HCT116 (cell line): ENCODE measurements around the gene NEK9. TPM values are rescaled to one million over a fixed set of nuclear protein-coding genes. Genes with fewer than 3 reads are reported as not detected.

Source experiments
- ATAC-seq: fragments of 200-7000 bp; cut with Tn5 transposase; 2 replicates; pipeline ENCODE4 v1.9.1; 2020; ENCODE audit warnings: mild to moderate bottlenecking, moderate library complexity
- BruUV-seq: library from RNA; stranded (reverse); fragments of 400-500 nt; replicated peaks from 2 replicates; lab custom pipeline; 2021; lab: Mats Ljungman, UMichigan
- CTCF ChIA-PET: fragments of 300-600 bp; sonication (Branson Sonifier 250); formaldehyde crosslinking; loops from one replicate; lab custom pipeline; 2021; ENCODE audit warnings: antibody characterized with exemption; lab: Charles Lee
- POLR2A ChIA-PET: fragments of 300-600, 350-600 bp; sonication (Branson Sonifier 250); formaldehyde crosslinking; loops from one replicate; lab custom pipeline; 2021; ENCODE audit warnings: antibody characterized with exemption; lab: Charles Lee
- RAD21 ChIA-PET, 2 experiments: fragments of 300-600 bp; sonication (Branson Sonifier 250); formaldehyde crosslinking; loops; one replicate each; lab custom pipeline; 2023; ENCODE audit warnings: low total read pairs in 2 of 2; ENCODE audit not compliant: uncharacterized antibody in 2 of 2, unreplicated experiment in 2 of 2, low non-redundant PET in 1 of 2; lab: Charles Lee
- DNase-seq: peaks from one replicate; pipeline ENCODE4 v3.0.0-alpha.2; 2010; ENCODE audit warnings: low read depth, low spot score
- H2AFZ ChIP-seq: fragments of 200-600 bp; shearing (Covaris generic), sonication (generic); 2 replicates; pipeline ENCODE4 v1.6.1; 2017; ENCODE audit warnings: low read depth, mixed run types, mixed read lengths, antibody characterized with exemption, low read length; ENCODE audit not compliant: poor library complexity, severe bottlenecking
- H3K27ac ChIP-seq: 2 replicates; pipeline ENCODE4 v1.5.1; 2012; ENCODE audit warnings: low read depth, low read length
- H3K27me3 ChIP-seq: fragments of 200-600 bp; sonication (generic); 2 replicates; pipeline ENCODE4 v1.6.1; 2016; ENCODE audit warnings: mixed run types, low read length, mixed read lengths; ENCODE audit not compliant: insufficient read depth
- H3K36me3 ChIP-seq, 2 experiments: fragments of 200-500 bp in 1 of 2; fragments of 200-600 bp in 1 of 2; sonication (Bioruptor generic) in 1 of 2; sonication (generic) in 1 of 2; 2 replicates each; pipeline versions ENCODE4 v1.5.1 to v1.6.1; 2014 to 2016; ENCODE audit warnings: low read length in 2 of 2, inconsistent platforms in 1 of 2, mixed read lengths in 1 of 2, mixed run types in 1 of 2; ENCODE audit not compliant: insufficient read depth in 2 of 2, control insufficient read depth in 1 of 2
- H3K4me1 ChIP-seq, 2 experiments: fragments of 200-600 bp in 1 of 2; sonication (generic) in 1 of 2; 2 replicates each; pipeline versions ENCODE4 v1.5.1 to v1.6.1; 2012 to 2017; ENCODE audit warnings: low read length in 2 of 2, inconsistent platforms in 1 of 2, mild to moderate bottlenecking in 1 of 2, mixed read lengths in 1 of 2, mixed run types in 1 of 2, moderate library complexity in 1 of 2; ENCODE audit not compliant: insufficient read depth in 2 of 2, control insufficient read depth in 1 of 2
- H3K4me2 ChIP-seq: fragments of 200-600 bp; sonication (generic); 2 replicates; pipeline ENCODE4 v1.6.1; 2017; ENCODE audit warnings: mixed run types, low read length, mixed read lengths
- H3K4me3 ChIP-seq, 2 experiments: fragments of 200-600 bp in 1 of 2; sonication (generic) in 1 of 2; replicated peaks in 1 of 2; 2 replicates each; pipeline ENCODE4 v1.5.1; 2011 to 2016; ENCODE audit warnings: low read length in 2 of 2, control low read depth in 1 of 2, low read depth in 1 of 2, mild to moderate bottlenecking in 1 of 2, mixed read lengths in 1 of 2, mixed run types in 1 of 2
- H3K79me2 ChIP-seq: fragments of 200-600 bp; sonication (generic); 2 replicates; pipeline ENCODE4 v1.6.1; 2017; ENCODE audit warnings: mild to moderate bottlenecking, mixed run types, low read length, moderate library complexity, mixed read lengths; ENCODE audit not compliant: insufficient read depth
- H3K9ac ChIP-seq: fragments of 200-600 bp; sonication (generic); 2 replicates; pipeline ENCODE4 v1.6.1; 2016; ENCODE audit warnings: low read length, mixed read lengths
- H3K9me2 ChIP-seq: fragments of 200-600 bp; sonication (generic), shearing (Covaris generic); 2 replicates; pipeline ENCODE4 v1.6.1; 2017; ENCODE audit warnings: mixed run types, mild to moderate bottlenecking, moderate library complexity; ENCODE audit not compliant: insufficient read depth
- H3K9me3 ChIP-seq, 2 experiments: fragments of 200-500 bp in 1 of 2; fragments of 200-600 bp in 1 of 2; sonication (Bioruptor generic) in 1 of 2; sonication (generic) in 1 of 2; 2 replicates each; pipeline ENCODE4 v1.6.1; 2014 to 2017; ENCODE audit warnings: low read length in 2 of 2, mixed read lengths in 2 of 2, inconsistent platforms in 1 of 2, low read depth in 1 of 2, mild to moderate bottlenecking in 1 of 2, mixed run types in 1 of 2, moderate library complexity in 1 of 2; ENCODE audit not compliant: control insufficient read depth in 1 of 2, insufficient read depth in 1 of 2
- H4K20me1 ChIP-seq: fragments of 200-600 bp; sonication (generic), shearing (Covaris generic); 2 replicates; pipeline ENCODE4 v1.6.1; 2017; ENCODE audit warnings: mixed run types, mild to moderate bottlenecking, moderate library complexity; ENCODE audit not compliant: insufficient read depth
- ATF3 ChIP-seq: IDR thresholded peaks from 2 replicates; pipeline ENCODE4 v1.6.1; 2012
- CBX3 ChIP-seq: IDR thresholded peaks from 2 replicates; pipeline ENCODE4 v1.6.1; 2012; ENCODE audit warnings: low read depth
- CEBPB ChIP-seq: IDR thresholded peaks from 2 replicates; pipeline ENCODE4 v1.6.1; 2012; ENCODE audit warnings: low read depth
- CTCF ChIP-seq, 3 experiments: fragments of 200-600 bp in 1 of 3; sonication (generic) in 1 of 3; IDR thresholded peaks in 2 of 3; conservative IDR thresholded peaks in 1 of 3; 2 replicates each; pipeline ENCODE4 v1.5.1; 2012 to 2017; ENCODE audit warnings: low read depth in 2 of 3, low read length in 2 of 3, antibody characterized with exemption in 1 of 3, borderline replicate concordance in 1 of 3, control low read depth in 1 of 3, mild to moderate bottlenecking in 1 of 3, mixed read lengths in 1 of 3, mixed run types in 1 of 3, moderate library complexity in 1 of 3; ENCODE audit not compliant: insufficient read depth in 1 of 3
- EGR1 ChIP-seq: IDR thresholded peaks from 2 replicates; pipeline ENCODE4 v1.6.1; 2012; ENCODE audit warnings: low read depth
- EZH2 ChIP-seq: fragments of 200-600 bp; sonication (generic); IDR thresholded peaks from 2 replicates; pipeline ENCODE4 v1.6.1; 2017; ENCODE audit warnings: antibody characterized with exemption, mixed run types
- JUND ChIP-seq: IDR thresholded peaks from 2 replicates; pipeline ENCODE4 v1.6.1; 2012
- POLR2A ChIP-seq: IDR thresholded peaks from 2 replicates; pipeline ENCODE4 v1.7.0; 2011; ENCODE audit warnings: borderline replicate concordance; ENCODE audit not compliant: insufficient read depth, insufficient read length; ENCODE audit errors: extremely low read depth
- REST ChIP-seq: IDR thresholded peaks from 2 replicates; pipeline ENCODE4 v1.6.1; 2012; ENCODE audit warnings: low read depth
- SIN3A ChIP-seq: IDR thresholded peaks from 2 replicates; pipeline ENCODE4 v1.6.1; 2012; ENCODE audit warnings: low read depth
- SP1 ChIP-seq: IDR thresholded peaks from 2 replicates; pipeline ENCODE4 v1.6.1; 2012; ENCODE audit warnings: low read depth
- TCF7L2 ChIP-seq: IDR thresholded peaks from 2 replicates; pipeline ENCODE4 v1.7.0; 2011; ENCODE audit warnings: borderline replicate concordance, inconsistent platforms; ENCODE audit not compliant: insufficient read depth, insufficient read length; ENCODE audit errors: extremely low read depth
- ZBTB33 ChIP-seq: IDR thresholded peaks from 2 replicates; pipeline ENCODE4 v1.6.1; 2011; ENCODE audit warnings: mild to moderate bottlenecking, low read length, moderate library complexity; ENCODE audit not compliant: insufficient replicate concordance; ENCODE audit errors: extremely low read depth
- intact Hi-C: fragments of 100-400 bp; cut with micrococcal nuclease; formaldehyde crosslinking; loops from 2 replicates; pipeline ENCODE4 v1.10.0; 2022
- total RNA-seq: library from RNA; stranded (reverse); gene quantifications from one replicate; pipeline ENCODE4 v1.2.1, GENCODE V29; 2021; ENCODE audit not compliant: unreplicated experiment

NEK9 gene
- total RNA-seq, 1 experiment from 2014 or later = 64.4 TPM

GRCh38 chr14:75150150-75150549 is 23.3 kb upstream of the NEK9 start:
- Histone ChIP-seq H3K4me3 (no peak overlapping the region), H4K20me1 (peaks cover 6% of the 10 kb centered on the region; the same call in 1 of the 2 replicates), H3K9me2 (no peaks in the 10 kb centered on the region), H3K27me3 (no peaks in the 10 kb centered on the region)
- DNase-seq (no peak), ATAC-seq (no peak)
- TF ChIP-seq ZBTB33 (no peak), CBX3 (no peak), EZH2 (no peak), SIN3A (no peak), EGR1 (no peak), JUND (no peak), POLR2A (no peak), SP1 (no peak), TCF7L2 (no peak), ATF3 (no peak), CEBPB (no peak), REST (no peak), CTCF (IDR thresholded peaks at IDR 0.05 in 2 of 3, conservative IDR thresholded peaks at IDR 0.05 in 1 of 3; ENCODE audit: borderline replicate concordance in 1 of 3, insufficient read depth in 1 of 3, low read depth in 2 of 3, low read length in 2 of 3) (no peak)
- TF ChIP-seq, all 23 proteins: peak for 0
- no peaks in the 10 kb centered on the region for H3K4me1 ChIP-seq
- peaks cover 18 to 26% of the 10 kb centered on the region in 2 experiments for H3K36me3 ChIP-seq
- no peak overlapping the region for H3K4me2 ChIP-seq
- H2AFZ ChIP-seq = no peak overlapping the region
- RAD21 ChIA-PET = no interaction called here
- BruUV-seq = no TSS peak
- H3K27ac ChIP-seq = no peak overlapping the region
- peaks cover 55% of the 10 kb centered on the region for H3K79me2 ChIP-seq
- CTCF ChIA-PET = no interaction called here
- intact Hi-C loops = no loop called here
- no peak overlapping the region for H3K9ac ChIP-seq
- POLR2A ChIA-PET = no interaction called here
- H3K9me3 ChIP-seq = no peaks in the 10 kb centered on the region
